A673 (cell line): ENCODE measurements around the gene SERPINF2. TPM values are rescaled to one million over a fixed set of nuclear protein-coding genes. Genes with fewer than 3 reads are reported as not detected.

ENCODE experiments used
- BruUV-seq: library from RNA; stranded (reverse); fragments of 400-500 nt; replicated peaks from 2 replicates; lab custom pipeline; 2021; lab: Mats Ljungman, UMichigan
- CTCF ChIA-PET: fragments of 300-600 bp; sonication (Branson Sonifier 250); formaldehyde crosslinking; loops from one replicate; lab custom pipeline; 2022; ENCODE audit warnings: antibody characterized with exemption; lab: Charles Lee
- POLR2A ChIA-PET: fragments of 300-600 bp; sonication (Branson Sonifier 250); formaldehyde crosslinking; loops from one replicate; lab custom pipeline; 2022; ENCODE audit warnings: antibody characterized with exemption; ENCODE audit not compliant: low non-redundant PET; lab: Charles Lee
- DNase-seq: peaks from one replicate; pipeline ENCODE4 v3.0.0-alpha.2; 2015; ENCODE audit warnings: low spot score
- H3K27ac ChIP-seq: fragments of 200-600 bp; sonication (generic); 2 replicates; pipeline ENCODE4 v1.5.1; 2016; ENCODE audit warnings: mixed run types, low read depth, mild to moderate bottlenecking, mixed read lengths, antibody characterized with exemption, low read length; ENCODE audit not compliant: poor library complexity, severe bottlenecking
- H3K27me3 ChIP-seq: fragments of 200-600 bp; sonication (generic); replicated peaks from 2 replicates; pipeline ENCODE4 v1.6.1; 2017; ENCODE audit warnings: mixed run types, low read depth, mild to moderate bottlenecking, mixed read lengths, antibody characterized with exemption, low read length; ENCODE audit not compliant: insufficient read depth, poor library complexity
- H3K36me3 ChIP-seq: fragments of 200-600 bp; sonication (generic); 2 replicates; pipeline ENCODE4 v1.6.1; 2016; ENCODE audit warnings: mixed run types, mild to moderate bottlenecking, mixed read lengths, antibody characterized with exemption, low read length; ENCODE audit not compliant: insufficient read depth, poor library complexity, severe bottlenecking
- H3K4me1 ChIP-seq: fragments of 200-600 bp; sonication (generic); 2 replicates; pipeline ENCODE4 v1.6.1; 2017; ENCODE audit warnings: mixed run types, mild to moderate bottlenecking, mixed read lengths, antibody characterized with exemption, low read length; ENCODE audit not compliant: insufficient read depth, poor library complexity, severe bottlenecking
- H3K4me3 ChIP-seq: fragments of 200-600 bp; sonication (generic); 2 replicates; pipeline ENCODE4 v1.5.1; 2016; ENCODE audit warnings: low read depth, mixed run types, mild to moderate bottlenecking, mixed read lengths, low read length; ENCODE audit not compliant: poor library complexity, severe bottlenecking
- H3K9me3 ChIP-seq: fragments of 200-600 bp; sonication (generic); 2 replicates; pipeline ENCODE4 v1.6.1; 2016; ENCODE audit warnings: mixed run types, low read depth, mild to moderate bottlenecking, mixed read lengths, antibody characterized with exemption, low read length; ENCODE audit not compliant: poor library complexity, severe bottlenecking
- EZH2 ChIP-seq: fragments of 200-600 bp; sonication (generic); IDR thresholded peaks from 2 replicates; pipeline ENCODE4 v1.6.1; 2017; ENCODE audit warnings: borderline replicate concordance, low read depth, mild to moderate bottlenecking, mixed read lengths, antibody characterized with exemption, low read length; ENCODE audit not compliant: poor library complexity, severe bottlenecking
- intact Hi-C: fragments of 100-400 bp; cut with micrococcal nuclease; formaldehyde crosslinking; loops from one replicate; pipeline ENCODE4 v1.10.0; 2022; ENCODE audit not compliant: unreplicated experiment
- total RNA-seq: library from RNA; stranded (reverse); gene quantifications from 2 replicates; pipeline ENCODE4 v1.2.3, GENCODE V29; 2021
- TF ChIP-seq, protein P1 (sequence below): fragments of 300-800, 200-600 bp; sonication (generic); conservative IDR thresholded peaks from 2 replicates; pipeline ENCODE4 v1.5.1; 2017; ENCODE audit warnings: low read depth, mild to moderate bottlenecking, antibody characterized with exemption, low read length, moderate library complexity, mixed read lengths

Gene SERPINF2
- total RNA-seq, 1 experiment from 2014 or later: 0.37 TPM

DNA sequence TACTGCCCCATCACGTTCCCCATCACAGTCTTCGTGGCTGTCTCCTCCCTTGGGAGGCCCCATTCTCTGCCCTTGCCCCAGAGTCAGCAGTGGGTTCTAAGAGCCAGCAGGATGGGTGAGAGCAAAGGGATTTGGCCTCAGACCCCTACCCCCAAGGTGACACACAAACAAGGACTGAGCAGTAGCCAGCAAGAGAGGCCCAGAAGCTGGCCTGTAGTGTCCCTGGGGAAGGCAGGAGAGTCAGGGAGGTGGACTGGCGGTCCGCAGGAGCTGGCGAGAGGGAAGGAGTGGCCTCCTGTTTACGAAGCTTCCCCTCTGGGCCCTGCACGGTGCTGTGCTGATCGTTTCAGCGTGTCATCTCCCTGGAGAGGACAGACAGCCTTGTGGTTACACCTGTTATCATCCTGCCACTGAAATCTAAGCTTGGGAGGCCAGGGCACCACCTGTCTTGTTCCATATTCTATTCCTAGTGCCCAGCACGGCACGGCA is 9.8 kb upstream of the SERPINF2 start:
- CTCF ChIA-PET: no interaction called here
- TF ChIP-seq, protein P1, sequence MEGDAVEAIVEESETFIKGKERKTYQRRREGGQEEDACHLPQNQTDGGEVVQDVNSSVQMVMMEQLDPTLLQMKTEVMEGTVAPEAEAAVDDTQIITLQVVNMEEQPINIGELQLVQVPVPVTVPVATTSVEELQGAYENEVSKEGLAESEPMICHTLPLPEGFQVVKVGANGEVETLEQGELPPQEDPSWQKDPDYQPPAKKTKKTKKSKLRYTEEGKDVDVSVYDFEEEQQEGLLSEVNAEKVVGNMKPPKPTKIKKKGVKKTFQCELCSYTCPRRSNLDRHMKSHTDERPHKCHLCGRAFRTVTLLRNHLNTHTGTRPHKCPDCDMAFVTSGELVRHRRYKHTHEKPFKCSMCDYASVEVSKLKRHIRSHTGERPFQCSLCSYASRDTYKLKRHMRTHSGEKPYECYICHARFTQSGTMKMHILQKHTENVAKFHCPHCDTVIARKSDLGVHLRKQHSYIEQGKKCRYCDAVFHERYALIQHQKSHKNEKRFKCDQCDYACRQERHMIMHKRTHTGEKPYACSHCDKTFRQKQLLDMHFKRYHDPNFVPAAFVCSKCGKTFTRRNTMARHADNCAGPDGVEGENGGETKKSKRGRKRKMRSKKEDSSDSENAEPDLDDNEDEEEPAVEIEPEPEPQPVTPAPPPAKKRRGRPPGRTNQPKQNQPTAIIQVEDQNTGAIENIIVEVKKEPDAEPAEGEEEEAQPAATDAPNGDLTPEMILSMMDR: no peak
- TF ChIP-seq EZH2: no peak
- H3K27ac ChIP-seq: no peak overlapping the region
- no peaks in the 10 kb centered on the region for H3K9me3 ChIP-seq
- H3K36me3 ChIP-seq: no peaks in the 10 kb centered on the region
- no peak overlapping the region for H3K4me3 ChIP-seq
- no peaks in the 10 kb centered on the region for H3K27me3 ChIP-seq
- intact Hi-C loops: no loop called here
- H3K4me1 ChIP-seq: peaks cover 18% of the 10 kb centered on the region
- POLR2A ChIA-PET: no interaction called here
- no peak for DNase-seq
- BruUV-seq: no TSS peak

GRCh38 chr17:1733759-1734158 is 8.9 kb upstream of the SERPINF2 start:
- POLR2A ChIA-PET: no interaction called here
- CTCF ChIA-PET: no interaction called here
- BruUV-seq: no TSS peak

GRCh38 chr17:1735418-1735817 is 7.3 kb upstream of the SERPINF2 start:
- TF ChIP-seq, protein P1: no peak
- TF ChIP-seq EZH2: no peak
- DNase-seq: no peak
- Histone ChIP-seq H3K27ac (no peak overlapping the region), H3K4me1 (peaks cover 18% of the 10 kb centered on the region), H3K9me3 (no peaks in the 10 kb centered on the region), H3K4me3 (no peak overlapping the region), H3K27me3 (no peaks in the 10 kb centered on the region), H3K36me3 (no peaks in the 10 kb centered on the region)
- ChIA-PET CTCF (no interaction called here), POLR2A (no interaction called here)
- BruUV-seq: no TSS peak
- intact Hi-C loops: no loop called here

More at GRCh38 chr17:1733759-1734158, 8.9 kb upstream of the SERPINF2 start:
- DNase-seq: no peak
- Histone ChIP-seq H3K27me3 (no peaks in the 10 kb centered on the region), H3K4me1 (peaks cover 18% of the 10 kb centered on the region), H3K9me3 (no peaks in the 10 kb centered on the region), H3K36me3 (no peaks in the 10 kb centered on the region), H3K27ac (no peak overlapping the region), H3K4me3 (no peak overlapping the region)
- intact Hi-C loops: no loop called here
- TF ChIP-seq, protein P1: no peak
- no peak for TF ChIP-seq EZH2
